GM20000 (cell line): ENCODE data around the gene AVP.
"Not testable (repeated sequence)": the region's sequence is repeated elsewhere in the genome, so short reads cannot be mapped to it uniquely, and the experiment has no call there.

Source experiments
- DNase-seq: peaks from one replicate; pipeline ENCODE4 v3.0.0; 2012; ENCODE audit warnings: low spot score
- TF ChIP-seq, protein P1 (sequence below): IDR thresholded peaks from 2 replicates; pipeline ENCODE4 v1.5.1; 2012; ENCODE audit warnings: mild to moderate bottlenecking, control low read depth; ENCODE audit errors: extremely low read depth, missing control alignments

The AVP gene

DNA sequence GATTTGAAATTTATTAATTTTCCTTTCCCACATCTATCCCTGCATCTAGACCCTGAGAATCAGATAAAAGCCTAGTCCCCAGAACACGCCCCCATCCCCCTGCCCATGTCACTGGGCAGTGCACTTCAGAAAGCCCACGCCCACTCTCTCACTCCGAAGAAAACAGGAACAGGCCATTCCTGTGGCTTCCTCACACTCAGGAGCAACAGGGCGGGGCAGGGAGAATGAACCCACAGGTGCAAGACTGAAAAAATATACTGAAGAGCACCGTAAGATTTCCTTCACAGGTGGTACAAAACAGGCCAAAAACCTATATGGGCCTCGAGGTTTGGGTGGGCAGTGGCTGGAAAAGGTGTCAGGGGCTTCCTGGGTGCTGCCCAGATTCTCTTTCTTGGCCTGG is 9.7 kb downstream of the AVP start:
- DNase-seq = peak; percentile 1
- TF ChIP-seq, protein P1, sequence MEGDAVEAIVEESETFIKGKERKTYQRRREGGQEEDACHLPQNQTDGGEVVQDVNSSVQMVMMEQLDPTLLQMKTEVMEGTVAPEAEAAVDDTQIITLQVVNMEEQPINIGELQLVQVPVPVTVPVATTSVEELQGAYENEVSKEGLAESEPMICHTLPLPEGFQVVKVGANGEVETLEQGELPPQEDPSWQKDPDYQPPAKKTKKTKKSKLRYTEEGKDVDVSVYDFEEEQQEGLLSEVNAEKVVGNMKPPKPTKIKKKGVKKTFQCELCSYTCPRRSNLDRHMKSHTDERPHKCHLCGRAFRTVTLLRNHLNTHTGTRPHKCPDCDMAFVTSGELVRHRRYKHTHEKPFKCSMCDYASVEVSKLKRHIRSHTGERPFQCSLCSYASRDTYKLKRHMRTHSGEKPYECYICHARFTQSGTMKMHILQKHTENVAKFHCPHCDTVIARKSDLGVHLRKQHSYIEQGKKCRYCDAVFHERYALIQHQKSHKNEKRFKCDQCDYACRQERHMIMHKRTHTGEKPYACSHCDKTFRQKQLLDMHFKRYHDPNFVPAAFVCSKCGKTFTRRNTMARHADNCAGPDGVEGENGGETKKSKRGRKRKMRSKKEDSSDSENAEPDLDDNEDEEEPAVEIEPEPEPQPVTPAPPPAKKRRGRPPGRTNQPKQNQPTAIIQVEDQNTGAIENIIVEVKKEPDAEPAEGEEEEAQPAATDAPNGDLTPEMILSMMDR = no peak

DNA sequence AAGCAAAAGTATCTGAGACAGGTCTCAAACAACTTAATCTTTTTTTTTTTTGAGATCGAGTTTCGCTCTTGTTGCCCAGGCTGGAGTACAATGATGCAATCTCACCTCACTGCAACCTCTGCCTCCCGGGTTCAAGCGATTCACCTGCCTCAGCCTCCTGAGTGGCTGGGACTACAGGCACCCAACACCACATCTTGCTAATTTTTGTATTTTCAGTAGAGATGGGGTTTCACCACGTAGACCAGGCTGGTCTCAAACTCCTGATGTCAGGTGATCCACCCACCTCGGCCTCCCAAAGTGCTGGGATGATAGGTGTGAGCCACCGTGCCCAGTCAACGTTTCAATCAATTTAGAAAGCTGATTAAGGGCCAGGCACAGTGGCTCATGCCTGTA is 11.3 kb downstream of the AVP start:
- DNase-seq = not testable (repeated sequence)

DNA sequence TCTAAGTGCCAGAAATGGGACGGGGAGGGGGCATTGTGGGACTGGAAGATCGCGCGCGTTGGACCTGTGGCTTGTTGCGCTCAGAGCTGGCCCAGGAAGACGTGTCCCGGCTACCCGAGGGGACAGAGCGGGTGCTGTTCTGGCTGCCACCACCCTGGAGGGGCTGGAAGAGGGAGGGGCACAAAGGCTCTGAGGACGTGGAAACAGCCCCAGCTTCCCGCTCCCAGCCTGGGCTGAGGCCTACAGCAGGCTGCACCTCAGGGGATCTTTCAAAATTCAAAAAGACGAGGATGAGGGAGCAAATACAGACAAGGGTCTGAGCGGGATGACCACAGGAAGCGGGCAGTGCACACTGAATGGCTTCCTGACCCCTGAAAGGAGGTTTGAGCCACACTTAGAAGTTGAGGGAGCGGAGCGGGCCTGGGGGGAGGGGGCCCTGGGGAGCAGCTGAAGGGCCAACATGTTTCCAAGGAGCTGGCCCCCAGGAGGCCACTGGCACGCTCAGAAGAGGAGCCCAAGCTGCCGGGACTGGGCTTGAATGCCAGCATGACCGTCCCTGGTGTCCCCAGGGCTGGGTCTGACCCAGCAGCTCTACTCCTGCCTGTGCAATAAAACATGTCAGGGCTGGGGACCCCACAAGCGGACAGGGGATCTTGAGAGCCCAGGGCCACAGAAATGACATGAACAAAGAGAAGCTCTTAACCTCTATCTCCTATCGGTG is 11.8 kb downstream of the AVP start:
- TF ChIP-seq, protein P1 = no peak
- DNase-seq = peak; percentile 1

- DNase-seq = peak; percentile 62
- TF ChIP-seq, protein P1 = no peak
Observed at GRCh38 chr20:3071610-3072529, 12.7 kb downstream of the AVP start, which contains the start of gene OXT. OXT (plus strand) TSS chr20:3071620; CDS start chr20:3071656, 36 bp downstream.

DNA sequence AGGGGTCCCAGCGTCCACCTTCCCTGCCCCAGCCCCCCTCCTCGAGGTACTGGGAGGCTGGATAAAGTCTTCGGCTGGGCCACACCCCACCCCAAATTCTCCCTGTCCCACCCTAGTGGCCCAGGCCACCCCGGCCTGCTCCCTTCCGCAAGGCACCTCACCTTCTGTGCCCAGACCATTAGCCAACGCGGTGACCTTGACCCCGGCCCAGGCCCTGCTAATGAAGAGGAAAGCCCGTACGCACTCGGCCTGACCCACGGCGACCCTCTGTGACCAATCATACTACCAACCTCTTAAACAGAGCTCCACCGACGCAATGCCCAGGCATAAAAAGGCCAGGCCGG is 13.3 kb downstream of the AVP start:
- peak; percentile 4 for DNase-seq
- TF ChIP-seq, protein P1 = no peak

DNA sequence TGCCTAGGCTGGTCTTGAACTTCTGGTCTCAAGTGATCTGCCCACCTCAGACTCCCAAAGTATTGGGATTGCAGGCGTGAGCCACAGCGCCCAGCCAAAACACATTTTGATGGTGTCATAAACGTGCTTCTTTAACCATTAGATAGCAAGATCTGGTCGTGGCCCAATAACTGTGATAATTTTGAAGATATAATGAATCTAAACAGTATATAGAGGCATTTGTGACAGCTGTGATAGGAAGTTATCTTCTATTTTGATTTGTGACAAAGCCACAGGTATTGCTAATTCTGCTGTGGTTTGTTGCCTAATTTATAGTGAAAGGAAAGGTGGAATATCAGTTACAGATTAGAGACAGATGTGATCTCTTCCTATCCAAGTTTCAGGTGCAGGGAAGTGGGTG is 13.8 kb downstream of the AVP start:
- no peak for DNase-seq
- TF ChIP-seq, protein P1 = no peak

DNA sequence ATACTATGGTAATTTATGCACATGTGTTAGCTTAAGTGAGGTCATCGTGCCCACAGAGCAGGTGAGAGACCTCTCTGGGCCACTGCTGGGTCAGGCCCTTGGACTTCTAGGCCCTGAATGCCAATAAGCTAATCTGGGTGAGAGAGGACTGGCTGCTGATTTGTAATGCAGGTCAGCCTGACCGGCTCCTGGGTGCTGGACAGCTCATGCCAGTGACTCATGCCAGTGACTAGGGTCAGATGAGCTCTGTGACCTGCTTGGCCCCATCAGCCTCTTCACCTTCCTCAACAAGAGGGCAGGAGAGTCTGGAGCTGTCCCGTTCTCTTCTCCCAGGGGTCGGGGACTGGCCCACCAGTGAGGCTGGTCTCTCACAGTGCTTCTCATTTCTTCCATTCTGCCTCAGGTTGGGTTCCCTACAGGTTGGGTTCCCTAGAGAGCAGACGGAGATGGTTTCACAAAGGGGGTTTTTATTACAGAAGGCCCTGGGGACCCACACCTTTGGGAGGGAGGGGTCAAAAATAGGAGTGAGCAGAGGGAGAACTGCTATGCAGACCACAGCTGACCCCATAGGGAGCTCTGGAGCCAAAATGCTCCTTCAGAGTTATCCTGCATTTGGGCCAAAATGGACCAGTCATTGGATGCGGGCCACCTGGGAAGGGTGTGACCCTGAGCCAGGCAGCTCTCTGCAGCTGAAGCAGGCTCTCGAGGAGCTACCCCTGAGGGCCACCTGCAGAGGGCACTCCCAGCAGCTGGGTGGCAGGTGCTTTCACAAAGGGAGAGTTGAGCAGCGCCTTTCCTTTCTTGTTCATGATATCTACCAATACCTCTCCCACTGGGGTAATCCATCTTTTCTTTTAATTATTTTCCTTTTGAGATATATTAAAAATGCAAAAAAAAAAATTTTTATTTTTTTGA is 15.3 kb downstream of the AVP start:
- TF ChIP-seq, protein P1 = peak; percentile 16
- peak; percentile 18 for DNase-seq
